Tibial artery (tissue), 4 donors: Measurements from ENCODE around the gene PCNX1.
"Not testable (repeated sequence)": the region's sequence is repeated elsewhere in the genome, so short reads cannot be mapped to it uniquely, and the experiment has no call there.

Experiments used
- DNase-seq, 2 donors: peaks; one replicate each; pipeline ENCODE4 v3.0.0-alpha.2; 2019
- H3K27ac ChIP-seq, 2 donors: fragments of 200-600 bp; sonication (generic) in 1 of 2; 1 replicate in 1 of 2; 2 replicates in 1 of 2; pipeline ENCODE4 v1.5.1; 2018 to 2019; ENCODE audit warnings: mild to moderate bottlenecking in 1 of 2
- H3K27me3 ChIP-seq, 2 donors: fragments of 200-600 bp; sonication (generic) in 1 of 2; one replicate each; pipeline versions ENCODE4 v1.5.1 to v1.6.0; 2016 to 2019
- H3K36me3 ChIP-seq, 3 donors: fragments of 200-600 bp; sonication (generic) in 2 of 3; one replicate each; pipeline ENCODE4 v1.5.1; 2016 to 2019; ENCODE audit warnings: mild to moderate bottlenecking in 2 of 3
- H3K4me1 ChIP-seq, 4 donors: fragments of 200-600 bp; sonication (generic) in 2 of 4; 1 replicate in 3 of 4; 2 replicates in 1 of 4; pipeline ENCODE4 v1.5.1; 2016 to 2019
- H3K4me3 ChIP-seq, 2 donors: fragments of 200-600 bp; sonication (generic) in 1 of 2; 1 replicate in 1 of 2; 2 replicates in 1 of 2; pipeline ENCODE4 v1.5.1; 2018 to 2019; ENCODE audit warnings: mild to moderate bottlenecking in 2 of 2
- H3K9me3 ChIP-seq, 3 donors: fragments of 200-600 bp; sonication (generic) in 1 of 3; one replicate each; pipeline ENCODE4 v1.5.1; 2016 to 2019
- intact Hi-C: fragments of 100-400 bp; cut with DNase I; formaldehyde crosslinking; loops from one replicate; pipeline ENCODE4 v1.15.0; 2023; ENCODE audit warnings: low total_unique reads
- TF ChIP-seq, protein P1 (sequence below), 2 experiments: fragments of 200-600 bp in 1 of 2; fragments of 450-650 bp in 1 of 2; IDR thresholded peaks; one replicate each; pipeline ENCODE4 v1.5.1; 2017 to 2019; ENCODE audit warnings: antibody characterized with exemption in 2 of 2, mild to moderate bottlenecking in 1 of 2, moderate library complexity in 1 of 2

The PCNX1 gene

GRCh38 chr14:71061458-71061857 is 154.2 kb downstream of the PCNX1 start:
- Histone ChIP-seq H3K9me3 (peaks cover 0 to 5% (median 0%) of the 10 kb centered on the region in 3 donors), H3K36me3 (peaks cover 56 to 78% (median 65%) of the 10 kb centered on the region in 3 donors), H3K27me3 (no peaks in the 10 kb centered on the region), H3K4me3 (no peak overlapping the region), H3K27ac (no peak overlapping the region), H3K4me1 (no peaks in the 10 kb centered on the region)
- DNase-seq = no peak
- TF ChIP-seq, protein P1, sequence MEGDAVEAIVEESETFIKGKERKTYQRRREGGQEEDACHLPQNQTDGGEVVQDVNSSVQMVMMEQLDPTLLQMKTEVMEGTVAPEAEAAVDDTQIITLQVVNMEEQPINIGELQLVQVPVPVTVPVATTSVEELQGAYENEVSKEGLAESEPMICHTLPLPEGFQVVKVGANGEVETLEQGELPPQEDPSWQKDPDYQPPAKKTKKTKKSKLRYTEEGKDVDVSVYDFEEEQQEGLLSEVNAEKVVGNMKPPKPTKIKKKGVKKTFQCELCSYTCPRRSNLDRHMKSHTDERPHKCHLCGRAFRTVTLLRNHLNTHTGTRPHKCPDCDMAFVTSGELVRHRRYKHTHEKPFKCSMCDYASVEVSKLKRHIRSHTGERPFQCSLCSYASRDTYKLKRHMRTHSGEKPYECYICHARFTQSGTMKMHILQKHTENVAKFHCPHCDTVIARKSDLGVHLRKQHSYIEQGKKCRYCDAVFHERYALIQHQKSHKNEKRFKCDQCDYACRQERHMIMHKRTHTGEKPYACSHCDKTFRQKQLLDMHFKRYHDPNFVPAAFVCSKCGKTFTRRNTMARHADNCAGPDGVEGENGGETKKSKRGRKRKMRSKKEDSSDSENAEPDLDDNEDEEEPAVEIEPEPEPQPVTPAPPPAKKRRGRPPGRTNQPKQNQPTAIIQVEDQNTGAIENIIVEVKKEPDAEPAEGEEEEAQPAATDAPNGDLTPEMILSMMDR (IDR thresholded peaks at IDR 0.05) = no peak
- intact Hi-C loops = no loop called here

- Histone ChIP-seq H3K4me3 (no peak overlapping the region), H3K27ac (no peak overlapping the region), H3K27me3 (no peaks in the 10 kb centered on the region), H3K4me1 (no peaks in the 10 kb centered on the region), H3K36me3 (peaks cover 51 to 73% (median 58%) of the 10 kb centered on the region in 3 donors), H3K9me3 (peaks cover 0 to 5% (median 0%) of the 10 kb centered on the region in 3 donors)
- TF ChIP-seq, protein P1 (IDR thresholded peaks at IDR 0.05) = no peak
- DNase-seq = no peak
- intact Hi-C loops = no loop called here
Measured at GRCh38 chr14:71062581-71063303, 155.5 kb downstream of the PCNX1 start.

DNA sequence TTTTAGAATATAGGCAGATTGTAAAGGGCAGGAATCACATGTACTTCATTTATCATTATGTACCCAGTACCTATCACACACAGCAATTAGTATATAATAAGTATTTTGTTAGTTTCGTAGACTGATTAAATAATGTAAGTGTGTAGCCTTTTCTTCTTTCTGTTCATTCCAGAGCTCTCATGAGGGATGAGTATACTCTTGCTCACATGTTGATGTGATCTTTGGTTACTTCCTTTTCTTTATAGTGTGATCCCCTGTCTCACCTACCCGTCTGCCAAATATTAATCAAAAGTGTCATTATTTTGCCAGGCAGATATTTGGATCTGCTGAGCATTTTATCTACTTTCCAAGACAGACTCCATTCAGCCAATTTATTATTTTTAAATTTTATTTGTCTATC is 156.1 kb downstream of the PCNX1 start:
- intact Hi-C loops = no loop called here
- peaks cover 0 to 5% (median 0%) of the 10 kb centered on the region in 3 donors for H3K9me3 ChIP-seq
- DNase-seq = no peak
- no peak overlapping the region for H3K27ac ChIP-seq
- peaks cover 45 to 72% (median 51%) of the 10 kb centered on the region in 3 donors for H3K36me3 ChIP-seq
- no peaks in the 10 kb centered on the region for H3K4me1 ChIP-seq
- no peaks in the 10 kb centered on the region for H3K27me3 ChIP-seq
- H3K4me3 ChIP-seq = no peak overlapping the region
- TF ChIP-seq, protein P1 (IDR thresholded peaks at IDR 0.05) = no peak

DNA sequence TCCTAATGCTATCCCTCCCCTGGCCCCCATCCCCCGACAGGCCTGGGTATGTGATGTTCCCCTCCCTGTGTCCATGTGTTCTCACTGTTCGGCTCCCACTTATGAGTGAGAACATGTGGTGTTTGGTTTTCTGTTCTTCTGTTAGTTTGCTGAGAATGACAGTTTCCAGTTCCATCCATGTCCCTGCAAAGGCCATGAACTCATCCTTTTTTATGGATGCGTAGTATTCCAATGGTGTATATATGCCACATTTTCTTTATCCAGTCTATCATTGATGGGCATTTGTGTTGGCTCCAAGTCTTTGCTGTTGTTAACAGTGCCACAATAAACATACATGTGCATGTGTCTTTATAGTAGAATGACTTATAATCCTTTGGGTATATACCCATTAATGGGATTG is 157.5 kb downstream of the PCNX1 start:
- DNase-seq, H3K4me1 ChIP-seq, intact Hi-C loops, H3K9me3 ChIP-seq, H3K4me3 ChIP-seq, H3K27ac ChIP-seq, H3K27me3 ChIP-seq: not testable (repeated sequence)
- peaks cover 36 to 65% (median 39%) of the 10 kb centered on the region in 3 donors for H3K36me3 ChIP-seq

DNA sequence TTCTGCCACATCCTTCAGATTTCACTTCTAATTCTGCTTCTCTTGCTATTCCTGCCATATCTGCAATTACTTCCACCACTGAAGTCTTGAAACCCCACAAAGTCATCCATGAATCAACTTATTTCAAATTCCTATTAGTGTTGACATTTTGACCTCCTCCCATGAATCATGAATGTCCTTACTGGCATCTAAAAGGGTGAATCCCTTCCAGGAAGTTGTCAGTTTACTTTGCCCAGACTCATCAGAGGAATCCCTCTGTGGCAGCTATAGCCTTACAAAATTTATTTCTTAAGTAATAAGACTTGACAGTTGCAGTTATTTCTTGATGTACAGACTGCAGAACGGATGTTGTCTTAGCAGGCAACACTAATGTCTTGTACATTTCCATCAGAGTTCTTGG is 162.9 kb downstream of the PCNX1 start:
- H3K27me3 ChIP-seq = no peaks in the 10 kb centered on the region
- no peak overlapping the region for H3K27ac ChIP-seq
- H3K4me3 ChIP-seq = no peak overlapping the region
- no peaks in the 10 kb centered on the region for H3K4me1 ChIP-seq
- TF ChIP-seq, protein P1 (IDR thresholded peaks at IDR 0.05) = no peak
- H3K9me3 ChIP-seq = no peaks in the 10 kb centered on the region
- DNase-seq = no peak
- intact Hi-C loops = no loop called here
- H3K36me3 ChIP-seq = peaks cover 22 to 50% (median 49%) of the 10 kb centered on the region in 3 donors

- DNase-seq = no peak
- Histone ChIP-seq H3K27me3 (no peaks in the 10 kb centered on the region), H3K27ac (no peak overlapping the region), H3K9me3 (no peaks in the 10 kb centered on the region), H3K4me1 (no peaks in the 10 kb centered on the region), H3K36me3 (peaks cover 24 to 53% (median 46%) of the 10 kb centered on the region in 3 donors), H3K4me3 (no peak overlapping the region)
- intact Hi-C loops = no loop called here
- TF ChIP-seq, protein P1 (IDR thresholded peaks at IDR 0.05) = no peak
Measured at GRCh38 chr14:71071042-71071441, 163.8 kb downstream of the PCNX1 start.
